Fibroblast of the conjunctiva (primary cell): ENCODE results near the gene GALK1.
A peak's percentile ranks its signal among the peaks of the same experiment; 100 is the strongest.

Source experiments
- DNase-seq: peaks from one replicate; pipeline ENCODE4 v3.0.0-alpha.2; 2010; ENCODE audit warnings: low read depth

Gene GALK1

GRCh38 chr17:75749545-75750389, 15.2 kb downstream of the GALK1 start:
- DNase-seq = peak; percentile 46

- DNase-seq = no peak
These were observed 16.3 kb downstream of the GALK1 start for GRCh38 chr17:75748706-75749105.

GRCh38 chr17:75743625-75744206, 21.3 kb downstream of the GALK1 start:
- DNase-seq = no peak

- DNase-seq = no peak
These were observed 22.7 kb downstream of the GALK1 start for GRCh38 chr17:75742337-75742736.

GRCh38 chr17:75740631-75741077, 24.3 kb downstream of the GALK1 start:
- no peak for DNase-seq

- no peak for DNase-seq
These were observed 24.8 kb downstream of the GALK1 start for GRCh38 chr17:75740215-75740614.

- no peak for DNase-seq
These were observed 25.2 kb downstream of the GALK1 start for GRCh38 chr17:75739801-75740200.

GRCh38 chr17:75739174-75739573, 25.8 kb downstream of the GALK1 start:
- DNase-seq = no peak

GRCh38 chr17:75738218-75738802, 26.7 kb downstream of the GALK1 start:
- DNase-seq = no peak

GRCh38 chr17:75737133-75737962, 27.6 kb downstream of the GALK1 start:
- DNase-seq = no peak

GRCh38 chr17:75736173-75736835, 28.7 kb downstream of the GALK1 start:
- no peak for DNase-seq

- DNase-seq = no peak
These were observed 30.2 kb downstream of the GALK1 start for GRCh38 chr17:75734674-75735294.

- DNase-seq = no peak
These were observed 31.5 kb downstream of the GALK1 start for GRCh38 chr17:75733471-75733870.

- DNase-seq = no peak
These were observed 33.1 kb downstream of the GALK1 start for GRCh38 chr17:75731716-75732498.

- DNase-seq = no peak
These were observed 33.8 kb downstream of the GALK1 start for GRCh38 chr17:75731086-75731715.

- no peak for DNase-seq
These were observed 34.9 kb downstream of the GALK1 start for GRCh38 chr17:75730065-75730464.

- no peak for DNase-seq
These were observed 35.6 kb downstream of the GALK1 start for GRCh38 chr17:75729351-75729750.

- DNase-seq = no peak
These were observed 37.6 kb downstream of the GALK1 start for GRCh38 chr17:75727391-75727790.

GRCh38 chr17:75725504-75725903, 39.5 kb downstream of the GALK1 start:
- DNase-seq = no peak
